NCI-H446 (cell line): ENCODE results near the gene PERM1.
"Not testable (repeated sequence)": the region's sequence is repeated elsewhere in the genome, so short reads cannot be mapped to it uniquely, and the experiment has no call there.

Experiments
- DNase-seq, 2 experiments: peaks; one replicate each; lab custom pipeline; 2025; lab: John Stamatoyannopoulos, UW

The PERM1 gene, protein sequence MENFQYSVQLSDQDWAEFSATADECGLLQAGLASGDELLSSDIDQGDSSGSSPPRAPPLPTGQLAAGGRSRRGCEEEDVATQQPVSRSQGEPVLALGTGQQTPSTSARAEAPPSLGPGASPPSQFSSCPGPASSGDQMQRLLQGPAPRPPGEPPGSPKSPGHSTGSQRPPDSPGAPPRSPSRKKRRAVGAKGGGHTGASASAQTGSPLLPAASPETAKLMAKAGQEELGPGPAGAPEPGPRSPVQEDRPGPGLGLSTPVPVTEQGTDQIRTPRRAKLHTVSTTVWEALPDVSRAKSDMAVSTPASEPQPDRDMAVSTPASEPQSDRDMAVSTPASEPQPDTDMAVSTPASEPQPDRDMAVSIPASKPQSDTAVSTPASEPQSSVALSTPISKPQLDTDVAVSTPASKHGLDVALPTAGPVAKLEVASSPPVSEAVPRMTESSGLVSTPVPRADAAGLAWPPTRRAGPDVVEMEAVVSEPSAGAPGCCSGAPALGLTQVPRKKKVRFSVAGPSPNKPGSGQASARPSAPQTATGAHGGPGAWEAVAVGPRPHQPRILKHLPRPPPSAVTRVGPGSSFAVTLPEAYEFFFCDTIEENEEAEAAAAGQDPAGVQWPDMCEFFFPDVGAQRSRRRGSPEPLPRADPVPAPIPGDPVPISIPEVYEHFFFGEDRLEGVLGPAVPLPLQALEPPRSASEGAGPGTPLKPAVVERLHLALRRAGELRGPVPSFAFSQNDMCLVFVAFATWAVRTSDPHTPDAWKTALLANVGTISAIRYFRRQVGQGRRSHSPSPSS

DNA sequence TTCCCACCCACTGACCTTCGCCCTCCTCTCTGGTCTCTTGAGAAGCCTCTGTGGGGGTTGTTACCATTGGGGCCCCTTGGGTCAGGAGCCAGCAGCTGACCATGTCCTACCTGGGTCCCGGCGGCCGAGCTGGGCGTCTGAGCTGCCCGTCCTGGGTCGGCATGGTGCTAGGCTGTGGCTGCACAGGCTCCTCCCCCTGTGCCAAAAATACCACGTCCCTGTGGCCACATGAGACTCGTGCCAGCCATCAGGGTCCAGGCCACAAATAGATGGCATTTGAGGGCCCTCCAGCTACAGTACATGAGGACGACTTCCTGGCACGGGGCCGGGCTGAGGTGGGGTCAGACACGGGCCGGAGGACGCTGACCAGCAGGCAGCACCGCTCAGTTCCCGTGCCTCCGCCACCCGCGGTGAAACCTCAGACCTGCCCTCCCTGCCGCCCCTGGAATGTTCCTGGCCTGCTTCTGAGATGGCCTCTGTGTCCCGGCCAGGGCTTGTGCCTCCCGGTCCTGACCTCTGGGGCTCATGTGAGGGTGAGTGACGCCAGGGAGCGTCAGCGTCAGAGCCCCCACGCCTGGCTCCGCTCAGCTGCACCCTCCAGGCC, at the start of gene PERM1:
TSS of gene PERM1 (minus strand) at position 139 of the 604 bp plus-strand sequence. CDS start 1,064 bp downstream, outside the sequence.
- no peak for DNase-seq

DNA sequence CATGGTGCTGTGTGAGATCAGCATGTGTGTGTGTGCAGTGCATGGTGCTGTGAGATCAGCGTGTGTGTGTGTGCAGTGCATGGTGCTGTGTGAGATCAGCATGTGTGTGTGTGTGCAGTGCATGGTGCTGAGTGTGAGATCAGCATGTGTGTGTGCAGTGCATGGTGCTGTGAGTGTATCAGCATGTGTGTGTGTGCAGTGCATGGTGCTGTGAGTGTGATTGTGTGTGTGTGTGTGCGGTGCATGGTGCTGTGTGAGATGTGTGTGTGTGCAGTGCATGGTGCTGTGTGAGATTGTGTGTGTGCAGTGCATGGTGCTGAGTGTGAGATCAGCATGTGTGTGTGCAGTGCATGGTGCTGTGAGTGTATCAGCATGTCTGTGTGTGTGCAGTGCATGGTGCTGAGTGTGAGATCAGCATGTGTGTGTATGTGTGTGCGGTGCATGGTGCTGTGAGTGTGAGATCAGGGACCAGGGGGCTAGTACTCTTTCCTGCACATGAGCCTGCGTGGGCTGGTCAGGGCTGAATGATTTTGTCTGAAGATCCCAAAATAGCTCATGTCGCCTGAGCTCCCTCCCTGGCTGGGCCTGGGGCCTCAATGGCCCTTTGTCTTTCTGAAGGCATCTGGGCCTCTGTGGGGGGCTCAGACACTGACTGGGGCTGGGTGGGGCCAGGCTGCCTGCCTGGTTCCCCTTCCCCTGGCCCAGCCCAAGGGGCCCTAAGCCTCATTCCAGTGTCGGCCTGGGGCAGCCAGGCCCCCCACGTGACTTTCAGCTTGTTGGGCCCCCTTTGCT, 49.2 kb upstream of the PERM1 start:
- not testable (repeated sequence) for DNase-seq

DNA sequence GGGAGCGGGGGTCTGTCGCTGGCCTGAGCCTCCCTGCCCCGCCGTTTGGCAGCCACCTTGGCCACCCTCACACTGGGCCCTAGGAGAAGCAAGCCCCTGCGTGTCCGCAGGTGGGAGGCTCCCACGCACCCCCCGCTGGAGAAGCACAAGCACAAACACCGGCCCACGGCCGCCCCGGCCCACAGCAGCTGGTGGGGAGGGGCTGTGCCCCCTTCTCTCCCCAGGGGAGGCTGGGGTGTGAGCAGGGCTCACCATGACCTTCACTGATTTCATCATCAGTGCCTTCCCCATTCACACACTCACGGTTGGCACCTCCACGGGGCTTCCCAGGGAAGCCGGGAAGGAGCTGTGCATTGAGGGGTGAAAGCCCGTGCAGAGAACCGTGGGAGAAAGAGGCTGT, 45.9 kb upstream of the PERM1 start:
- no peak for DNase-seq

DNA sequence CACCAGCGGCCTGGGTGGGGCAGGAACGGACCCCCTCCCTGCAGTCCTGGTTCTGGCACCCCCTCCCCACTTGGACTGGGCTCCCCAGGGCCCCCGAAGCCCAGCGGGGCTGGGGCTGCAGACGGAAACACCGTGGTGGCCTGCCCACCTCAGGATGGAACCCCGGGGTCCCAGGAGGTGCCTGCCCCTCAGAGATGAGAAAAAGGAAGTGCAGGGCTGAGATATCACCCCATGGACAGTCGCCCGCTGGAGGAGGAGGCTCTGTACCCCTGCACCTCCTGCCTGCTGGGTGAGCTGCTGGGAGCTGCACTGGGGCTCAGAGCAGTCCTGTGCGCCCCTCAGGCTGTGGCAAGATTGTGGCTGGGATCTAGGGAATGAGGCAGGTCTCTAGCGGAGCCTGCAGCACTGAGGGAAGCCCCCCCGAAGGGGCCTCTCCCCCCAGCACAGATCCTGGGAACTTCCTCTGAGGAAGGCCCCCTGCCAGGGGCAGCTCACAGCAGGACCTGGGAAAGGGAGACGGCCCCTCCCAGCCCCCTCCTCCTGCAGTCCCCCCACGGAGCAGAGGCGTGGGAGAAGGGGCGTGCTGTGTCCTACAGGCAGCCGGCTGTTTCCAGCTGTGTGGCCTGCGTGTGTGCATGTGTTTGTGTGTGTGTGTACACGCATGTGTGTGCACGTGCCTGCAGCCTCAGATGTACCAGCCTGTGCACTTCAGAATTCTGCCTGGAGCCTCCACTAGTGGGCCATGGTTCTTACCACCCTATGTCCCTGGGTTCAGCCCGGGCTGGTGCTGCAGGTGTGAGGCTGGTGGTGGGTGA, 44.9 kb upstream of the PERM1 start:
- DNase-seq: no peak

DNA sequence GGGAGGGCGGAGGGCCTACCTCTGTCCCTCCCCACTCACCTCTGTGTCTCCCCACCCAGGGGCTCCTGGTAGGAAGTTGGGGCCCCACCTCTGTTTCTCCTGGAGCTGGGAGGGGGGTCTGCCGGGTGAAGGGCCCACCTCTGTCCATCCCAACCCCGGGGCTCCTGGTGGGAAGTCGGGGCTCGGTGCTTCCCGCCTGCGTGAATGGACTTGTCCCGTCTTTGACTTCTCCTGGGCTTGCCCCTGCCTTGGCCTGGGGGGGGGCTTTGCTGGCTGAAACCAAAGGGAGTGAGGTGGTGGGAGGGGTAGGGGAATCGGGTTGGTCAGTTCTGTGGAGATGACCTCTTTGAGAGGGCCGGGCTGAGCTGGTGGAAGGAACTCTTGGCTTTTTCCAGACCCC, 43.8 kb upstream of the PERM1 start:
- no peak for DNase-seq

DNA sequence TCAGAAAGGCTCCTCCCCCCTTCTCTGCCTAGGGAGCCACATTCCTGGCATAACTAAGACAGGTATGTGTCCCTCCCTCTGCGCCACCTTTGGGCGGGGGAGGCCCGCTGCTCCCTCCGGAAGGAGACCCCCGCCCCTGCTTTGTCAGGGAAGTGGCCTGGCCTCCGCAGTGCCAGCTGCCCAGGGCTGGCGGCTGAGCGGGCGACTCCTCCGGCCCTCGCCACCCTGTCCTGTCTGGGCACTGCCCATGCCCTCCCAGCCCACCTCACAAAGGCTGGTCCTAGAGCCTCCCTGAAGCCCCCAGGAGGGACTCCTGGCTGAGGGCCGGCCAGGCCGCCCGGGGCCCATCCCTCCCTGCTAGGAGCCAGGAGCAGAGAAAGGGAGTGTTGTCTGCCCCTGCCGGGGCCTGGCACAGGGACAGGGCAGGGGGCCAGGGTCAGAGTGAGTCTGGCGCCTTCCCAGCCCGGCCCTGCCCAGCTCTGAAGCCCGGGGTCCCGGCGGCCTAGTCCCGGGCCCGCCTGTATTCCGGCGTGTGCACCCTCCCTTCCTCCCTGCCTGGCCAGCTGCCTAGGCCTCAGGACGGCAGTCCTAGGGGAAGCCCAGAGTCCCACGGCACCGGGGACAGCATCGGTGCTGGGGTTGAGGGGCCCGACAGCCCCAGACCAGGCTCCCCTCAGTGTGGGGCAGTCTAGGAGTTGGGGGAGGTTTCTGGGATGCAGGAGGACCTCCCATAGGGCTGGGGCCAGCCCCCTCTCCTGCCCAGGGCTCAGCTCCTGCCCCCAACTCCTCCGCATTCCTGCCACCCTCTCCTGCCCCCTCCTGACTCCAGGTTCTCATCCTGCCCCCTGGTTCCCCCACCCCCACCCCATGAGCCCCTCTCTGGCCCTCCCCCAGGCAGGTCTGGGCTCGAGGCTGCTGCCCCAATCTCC, 43.1 kb upstream of the PERM1 start:
- DNase-seq: no peak

DNA sequence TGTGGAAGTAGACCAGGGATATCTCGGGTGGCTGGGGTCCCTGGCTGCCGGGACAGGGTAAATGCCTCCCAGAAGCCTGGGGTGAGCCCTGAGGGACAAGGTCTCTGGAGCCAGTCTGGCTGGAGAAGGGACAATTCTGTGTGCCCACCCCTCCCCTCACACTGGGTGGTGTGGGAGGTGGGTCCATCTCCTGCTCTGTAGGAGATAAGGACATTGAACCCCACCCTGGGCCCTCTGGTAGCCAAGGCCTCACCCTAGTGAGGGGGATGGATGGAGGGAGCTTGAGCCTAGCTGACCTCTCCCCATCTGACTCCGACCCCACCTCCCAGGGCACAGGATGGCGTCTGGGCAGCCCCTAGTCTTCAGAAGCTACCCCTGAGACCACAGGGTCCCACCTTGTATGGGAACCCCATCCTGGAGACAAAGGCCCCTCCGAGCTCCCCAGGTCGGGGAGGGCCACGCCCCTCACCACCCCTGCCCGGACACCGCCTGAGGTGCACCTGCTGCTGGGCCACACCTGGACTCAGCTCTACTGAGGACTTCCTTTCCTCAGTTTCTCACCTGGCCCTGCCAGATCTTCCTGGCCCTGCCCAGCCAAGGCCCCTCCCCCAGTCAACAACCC, 42.4 kb upstream of the PERM1 start:
- DNase-seq: no peak

DNA sequence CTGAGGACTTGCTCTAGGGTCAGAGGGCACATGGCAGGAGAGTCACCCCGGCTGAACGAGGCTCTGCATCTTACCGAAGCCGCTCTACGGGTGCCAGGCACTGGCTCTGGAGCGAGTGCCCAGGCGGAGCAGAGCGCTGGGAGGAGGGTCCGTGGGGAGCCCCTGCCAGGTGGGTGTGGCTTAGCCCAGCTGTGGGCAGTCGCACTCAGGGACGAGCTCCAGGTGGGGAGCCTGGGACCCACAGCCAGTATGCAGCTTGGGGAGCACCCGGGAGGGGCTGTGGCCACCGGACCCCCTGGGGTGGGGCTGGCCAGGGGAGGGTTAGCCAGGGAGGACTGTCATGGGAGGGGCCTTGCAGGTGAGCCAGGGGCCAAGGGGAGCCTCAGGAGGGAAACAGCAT, 41.8 kb upstream of the PERM1 start:
- DNase-seq: no peak

DNA sequence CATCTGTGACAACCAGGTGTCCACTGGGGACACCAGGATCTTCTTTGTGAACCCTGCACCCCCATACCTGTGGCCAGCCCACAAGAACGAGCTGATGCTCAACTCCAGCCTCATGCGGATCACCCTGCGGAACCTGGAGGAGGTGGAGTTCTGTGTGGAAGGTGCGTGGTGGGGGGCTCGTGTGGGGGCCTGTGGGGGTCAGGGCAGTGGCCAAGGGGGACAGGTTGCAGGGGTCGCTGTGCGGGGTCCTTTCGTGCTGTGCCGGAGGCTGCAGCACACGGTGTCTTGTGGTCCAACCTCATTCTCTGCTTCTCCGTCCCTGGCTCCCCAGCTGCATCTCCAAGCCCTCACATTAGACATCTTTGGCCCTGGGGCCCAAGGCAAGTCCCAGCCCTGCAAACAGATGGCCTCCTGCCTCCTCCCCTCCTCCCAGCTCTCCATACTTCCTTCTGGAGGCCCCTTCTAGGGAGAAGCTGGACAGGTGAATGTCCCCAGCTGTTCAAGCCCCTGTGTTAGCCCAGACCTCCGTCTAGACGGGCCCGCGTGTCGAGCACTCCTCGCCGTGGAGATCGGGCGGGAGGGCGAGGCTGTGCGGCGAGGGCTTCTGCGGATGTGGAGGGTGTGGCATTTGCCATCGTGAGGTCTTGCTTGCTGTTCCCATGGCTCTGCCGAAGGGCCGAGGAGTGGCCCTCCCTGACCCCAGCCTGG, 40.6 kb upstream of the PERM1 start:
- DNase-seq: no peak

DNA sequence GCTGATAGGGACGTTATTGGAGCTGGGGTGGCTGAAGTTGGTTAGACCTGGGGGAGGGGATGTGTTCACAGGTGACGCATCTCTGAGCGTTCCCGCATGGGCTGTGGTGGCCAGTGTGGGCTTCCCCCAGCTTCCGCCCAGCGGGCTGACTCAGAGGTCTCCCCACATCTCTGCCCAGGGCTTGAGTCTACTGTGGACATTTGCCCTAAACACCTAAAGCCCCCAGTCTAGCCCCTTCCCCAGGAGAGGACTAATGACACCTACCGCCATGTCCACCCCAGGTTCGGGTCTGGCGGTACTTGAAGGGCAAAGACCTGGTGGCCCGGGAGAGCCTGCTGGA, 40.0 kb upstream of the PERM1 start:
- no peak for DNase-seq

DNA sequence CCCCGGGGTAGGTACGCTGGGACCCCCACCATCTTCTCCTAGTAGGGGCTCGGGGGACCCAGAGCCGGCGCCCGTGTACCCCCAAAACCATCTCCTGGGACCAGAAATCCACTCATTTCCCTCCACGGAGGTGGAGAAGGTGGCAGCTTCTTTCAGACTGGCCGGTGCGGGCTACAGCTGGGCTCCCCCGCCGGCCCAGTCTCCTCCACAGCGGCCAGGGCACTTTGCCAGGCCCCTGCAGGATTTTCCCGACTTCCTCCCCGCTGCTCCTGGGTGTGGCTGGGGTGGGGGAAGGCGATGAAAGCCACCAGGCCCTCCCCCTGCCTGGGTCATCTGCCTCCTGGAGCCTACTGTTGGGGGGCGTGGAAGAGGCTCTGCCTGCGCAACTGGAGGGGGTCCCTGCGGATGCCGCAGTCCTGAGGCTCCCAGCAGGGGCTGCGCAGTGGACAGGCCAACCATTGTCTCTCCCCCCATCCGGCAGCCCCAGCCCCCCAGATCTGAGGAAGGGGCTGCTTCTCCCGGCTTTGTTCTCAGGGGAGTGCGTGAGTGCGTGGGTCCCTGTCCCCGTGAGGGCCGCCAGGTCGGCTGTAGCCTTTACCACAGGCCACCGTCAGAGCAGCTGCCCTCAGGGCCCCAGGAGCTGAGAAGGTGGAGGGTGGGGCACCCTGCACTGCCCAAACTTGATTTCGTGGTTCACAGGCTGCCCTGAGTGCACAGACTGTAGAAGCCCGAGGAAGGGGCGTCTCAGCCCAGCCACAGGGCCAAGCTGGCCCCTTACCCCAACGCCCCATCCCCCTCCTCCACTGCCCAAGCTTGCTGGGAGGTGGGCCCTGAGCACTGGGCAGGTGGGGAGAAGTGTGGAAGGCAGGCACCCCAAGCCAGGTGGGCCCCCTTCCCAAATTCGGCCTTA, 39.4 kb upstream of the PERM1 start:
- DNase-seq: peak; percentile 23 to 84

DNA sequence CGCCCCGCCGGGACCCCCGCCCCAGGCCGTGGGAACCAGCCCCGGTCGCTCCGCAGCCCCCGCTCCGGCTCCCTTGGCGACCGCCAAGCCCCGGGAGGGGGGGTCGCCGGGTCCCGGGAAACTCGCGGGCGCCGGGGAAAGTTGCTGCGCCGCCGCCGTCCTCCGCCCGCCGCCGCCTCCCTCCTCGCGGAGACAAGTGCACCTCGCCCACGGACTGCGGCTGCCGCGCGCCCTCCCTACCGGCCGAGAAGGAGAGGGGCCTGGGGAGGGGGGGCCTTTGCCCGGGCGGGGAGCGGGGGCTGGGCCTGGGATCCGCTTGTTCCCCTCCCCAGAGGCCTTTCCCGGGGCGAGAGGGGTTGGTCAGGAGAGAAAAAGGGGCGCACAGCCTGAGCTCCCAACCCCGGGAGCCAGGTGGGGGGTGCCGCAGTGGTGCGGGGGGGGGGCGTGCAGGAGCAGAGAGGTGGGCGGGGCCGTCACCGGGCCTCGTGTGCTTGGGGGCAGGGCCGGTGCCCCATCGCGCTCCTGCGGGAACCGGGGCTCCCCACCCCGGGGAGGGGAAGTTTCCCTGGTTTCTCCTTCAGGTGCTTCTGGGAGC, 38.6 kb upstream of the PERM1 start:
- DNase-seq: no peak

DNA sequence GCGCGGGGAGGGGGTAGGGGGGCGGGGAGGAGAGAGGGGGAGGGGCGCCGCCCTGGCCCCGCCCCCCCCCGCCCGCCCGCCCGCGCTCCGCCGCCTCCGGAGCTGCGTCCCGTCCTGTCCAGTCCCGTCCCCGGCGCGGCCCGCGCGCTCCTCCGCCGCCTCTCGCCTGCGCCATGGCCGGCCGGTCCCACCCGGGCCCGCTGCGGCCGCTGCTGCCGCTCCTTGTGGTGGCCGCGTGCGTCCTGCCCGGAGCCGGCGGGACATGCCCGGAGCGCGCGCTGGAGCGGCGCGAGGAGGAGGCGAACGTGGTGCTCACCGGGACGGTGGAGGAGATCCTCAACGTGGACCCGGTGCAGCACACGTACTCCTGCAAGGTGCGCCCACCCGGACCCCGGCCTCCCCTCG, 38.1 kb upstream of the PERM1 start, which contains the start of gene AGRN:
TSS of gene AGRN (plus strand) at position 121 of the 405 bp plus-strand sequence. CDS start at position 174, 53 bp downstream.
- peak in 1 of 2 experiments; percentile 61 for DNase-seq

DNA sequence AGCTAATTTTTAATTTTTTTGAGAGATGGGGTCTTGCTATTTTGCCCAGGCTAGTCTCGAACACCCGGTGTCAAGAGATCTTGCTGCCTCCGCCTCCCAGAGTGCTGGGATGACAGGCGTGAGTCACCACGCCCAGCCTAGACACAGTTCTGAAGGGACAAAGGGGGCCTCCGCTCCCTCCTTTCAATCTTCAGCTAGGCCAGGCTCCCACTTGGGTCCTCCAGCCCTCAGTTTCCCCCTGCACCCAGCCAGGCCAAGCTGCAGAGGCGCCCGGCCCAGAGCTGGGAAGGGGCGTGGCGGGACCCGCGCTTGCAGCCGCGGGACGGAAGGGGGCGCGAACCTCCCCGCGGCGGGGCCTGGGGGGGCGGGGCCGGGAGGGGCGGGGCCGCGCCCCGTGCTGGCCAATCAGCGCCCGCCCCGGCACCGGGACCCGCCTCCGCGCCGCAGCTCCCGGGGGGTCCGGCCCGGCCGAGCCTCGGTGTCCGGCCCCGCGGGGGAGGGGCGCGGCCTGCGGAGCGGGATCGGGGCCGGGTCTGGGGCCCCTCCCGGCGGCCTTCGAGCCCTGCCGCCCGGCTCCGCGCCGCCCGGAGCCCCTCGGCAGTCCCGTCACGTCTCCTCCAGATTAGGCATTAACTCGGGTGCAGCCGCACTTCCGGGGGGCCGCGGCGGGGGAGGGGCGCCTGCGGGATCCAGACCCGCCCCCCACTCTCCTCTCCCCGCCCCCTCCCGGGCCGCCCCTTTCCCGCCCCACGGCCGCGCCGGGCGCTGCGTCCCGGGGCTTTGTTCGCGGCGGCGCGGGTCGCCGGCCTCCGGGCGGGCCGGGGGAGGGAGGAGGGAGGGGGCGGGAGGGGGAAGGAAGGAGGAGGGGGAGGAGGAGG, 37.5 kb upstream of the PERM1 start:
- DNase-seq: peak; percentile 66 to 93

DNA sequence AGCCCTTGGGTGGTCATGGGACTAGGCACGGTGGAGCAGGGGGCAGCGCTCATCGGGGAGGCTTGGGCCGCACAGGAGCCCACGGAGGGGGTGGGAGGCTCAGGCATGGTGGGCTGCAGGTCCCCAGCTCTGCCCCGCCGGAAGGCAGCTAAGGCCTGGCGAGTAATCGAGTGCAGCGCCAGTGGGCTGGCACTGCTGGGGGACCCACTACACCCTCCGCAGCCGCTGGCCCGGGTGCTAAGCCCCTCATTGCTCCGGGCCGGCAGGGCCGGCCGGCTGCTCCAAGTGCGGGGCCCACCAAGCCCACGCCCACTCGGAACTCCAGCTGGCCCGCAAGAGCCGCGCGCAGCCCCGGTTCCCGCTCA, 36.4 kb upstream of the PERM1 start:
- DNase-seq: not testable (repeated sequence)
